Amniotic epithelial cell (primary cell): ENCODE data around the gene TNK1.
A peak's percentile ranks its signal among the peaks of the same experiment; 100 is the strongest.
"Not testable (repeated sequence)": the region's sequence is repeated elsewhere in the genome, so short reads cannot be mapped to it uniquely, and the experiment has no call there.

Experiments used
- DNase-seq: peaks from one replicate; pipeline ENCODE4 v3.0.0-alpha.2; 2010; ENCODE audit warnings: low read depth

TNK1 gene

DNA sequence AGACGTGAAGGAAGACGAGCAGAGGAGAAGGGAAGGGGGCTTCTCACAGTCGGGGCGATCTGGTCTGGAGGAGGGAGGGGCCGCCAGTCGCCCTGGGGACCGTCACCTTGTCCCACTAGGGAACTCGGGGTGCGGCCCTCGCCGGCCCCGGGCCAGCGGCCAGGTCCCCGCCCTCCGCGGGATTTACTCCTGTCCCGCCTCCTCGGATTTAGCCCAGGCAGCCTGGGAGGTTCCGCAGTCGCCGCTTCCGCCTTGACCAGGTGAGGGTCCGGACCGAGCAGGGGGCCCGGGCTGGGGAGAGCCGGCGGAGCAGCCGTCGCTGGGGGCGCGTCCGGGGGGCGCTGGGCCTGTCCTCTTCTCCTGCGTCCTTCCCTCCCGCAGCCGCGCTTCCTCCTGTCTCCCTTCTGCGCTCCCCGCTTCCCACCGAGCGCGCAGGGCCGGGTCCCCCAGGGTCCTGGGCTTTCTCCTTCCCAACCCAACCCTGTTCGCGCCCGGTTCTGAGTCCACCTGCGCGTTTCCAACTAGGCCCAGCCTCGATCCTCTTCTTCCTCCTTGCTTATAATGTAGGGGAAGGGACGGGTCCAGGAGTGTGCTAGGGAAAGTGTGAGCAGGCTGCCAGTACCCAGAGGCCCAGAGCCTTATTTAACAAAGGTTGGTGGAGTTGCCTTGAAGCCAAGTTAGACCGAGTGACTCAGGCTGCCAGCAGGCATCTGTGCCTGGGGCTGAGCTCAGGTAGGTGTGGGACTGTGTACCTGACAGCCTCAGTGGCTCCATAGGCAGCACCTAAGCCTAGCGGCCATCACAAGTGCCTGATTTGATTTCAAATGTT lies at the start of gene TNK1:
Gene TNK1, plus strand, starts transcription at position 235 of the 829 bp plus-strand sequence. CDS start 1,838 bp downstream, outside the sequence.
- DNase-seq: no peak

DNA sequence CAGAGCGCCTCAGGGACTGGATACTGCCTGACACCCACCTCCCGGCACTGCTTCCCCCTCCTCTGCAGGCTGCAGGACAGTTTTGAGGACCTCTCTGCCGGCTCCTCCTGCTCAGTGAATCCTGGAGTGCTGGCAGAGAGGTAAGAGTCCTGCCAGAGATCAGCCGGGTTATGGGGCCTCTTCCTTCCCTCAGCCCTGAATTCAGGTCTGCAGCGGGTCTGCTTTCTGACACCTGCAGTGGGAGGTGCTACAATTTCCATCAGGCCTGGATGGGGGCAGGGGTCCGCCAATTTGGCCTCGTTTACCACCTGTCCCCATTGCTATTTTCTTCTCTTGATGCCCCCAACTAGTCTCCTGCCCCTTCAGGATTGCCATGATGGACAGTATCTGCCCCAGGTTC lies 48.8 kb upstream of the TNK1 start:
- DNase-seq: no peak

DNA sequence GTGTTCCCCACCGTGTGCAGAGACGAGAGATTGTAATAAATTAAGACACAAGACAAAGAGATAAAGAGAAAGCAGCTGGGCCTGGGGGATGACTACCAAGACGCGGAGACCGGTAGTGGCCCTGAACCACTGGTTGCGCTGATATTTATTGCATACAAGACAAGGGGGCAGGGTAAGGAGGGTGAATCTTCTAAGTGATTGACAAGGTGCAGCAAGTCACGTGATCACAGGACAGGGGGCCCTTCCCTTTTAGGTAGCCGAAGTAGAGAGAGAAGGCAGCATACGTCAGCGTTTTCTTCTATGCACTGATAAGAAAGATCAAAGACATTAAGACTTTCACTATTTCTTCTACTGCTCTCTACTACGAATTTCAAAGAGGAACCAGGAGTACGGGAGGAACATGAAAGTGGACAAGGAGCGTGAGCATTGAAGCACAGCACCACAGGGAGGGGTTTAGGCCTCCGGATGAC lies 48.3 kb upstream of the TNK1 start:
- DNase-seq: peak; percentile 42

DNA sequence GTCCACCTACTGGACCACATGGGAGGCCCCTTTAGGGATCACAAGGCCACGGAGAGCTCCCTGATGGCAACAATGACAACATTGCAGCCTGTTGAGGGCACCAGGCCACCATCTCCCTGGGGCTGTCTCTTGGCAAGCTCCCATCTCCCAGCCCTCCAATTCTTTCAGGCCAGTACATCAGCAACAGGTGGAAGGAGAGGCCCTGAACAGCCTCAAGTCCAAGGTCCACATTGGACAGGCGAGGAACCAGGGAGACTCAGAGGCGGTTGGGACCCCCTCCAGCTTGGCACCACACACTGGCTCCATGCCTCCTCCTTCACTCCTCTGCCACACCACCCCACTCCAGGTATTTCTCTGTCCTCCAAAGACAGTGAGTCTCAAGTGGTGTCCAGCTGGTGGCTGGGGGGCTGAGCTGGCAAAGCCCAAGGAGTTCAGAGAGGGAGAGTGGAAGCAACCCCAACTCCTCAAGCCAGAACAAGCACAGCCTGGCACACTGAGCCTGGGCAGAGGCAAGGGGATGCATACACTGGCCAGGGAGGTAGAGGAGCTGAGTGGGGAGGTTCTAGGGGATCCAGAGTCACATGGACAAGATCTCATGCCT lies 45.9 kb upstream of the TNK1 start:
- DNase-seq: no peak

DNA sequence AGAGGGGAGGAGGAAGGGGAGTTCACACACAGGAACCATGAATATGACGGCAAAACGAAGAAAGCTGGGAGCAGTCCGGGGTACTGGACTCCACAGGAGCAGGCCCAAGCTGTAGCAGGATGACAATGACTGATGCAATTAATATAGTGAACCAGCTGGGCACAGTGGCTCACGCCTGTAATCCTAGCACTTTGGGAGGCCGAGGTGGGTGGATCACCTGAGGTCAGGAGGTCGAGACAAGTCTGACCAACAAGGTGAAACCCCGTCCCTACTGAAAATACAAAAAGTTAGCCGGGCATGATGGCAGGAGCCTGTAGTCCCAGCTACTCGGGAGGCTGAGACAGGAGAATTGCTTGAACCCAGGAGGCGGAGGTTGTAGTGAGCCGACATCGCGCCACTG lies 45.1 kb upstream of the TNK1 start:
- DNase-seq: not testable (repeated sequence)

DNA sequence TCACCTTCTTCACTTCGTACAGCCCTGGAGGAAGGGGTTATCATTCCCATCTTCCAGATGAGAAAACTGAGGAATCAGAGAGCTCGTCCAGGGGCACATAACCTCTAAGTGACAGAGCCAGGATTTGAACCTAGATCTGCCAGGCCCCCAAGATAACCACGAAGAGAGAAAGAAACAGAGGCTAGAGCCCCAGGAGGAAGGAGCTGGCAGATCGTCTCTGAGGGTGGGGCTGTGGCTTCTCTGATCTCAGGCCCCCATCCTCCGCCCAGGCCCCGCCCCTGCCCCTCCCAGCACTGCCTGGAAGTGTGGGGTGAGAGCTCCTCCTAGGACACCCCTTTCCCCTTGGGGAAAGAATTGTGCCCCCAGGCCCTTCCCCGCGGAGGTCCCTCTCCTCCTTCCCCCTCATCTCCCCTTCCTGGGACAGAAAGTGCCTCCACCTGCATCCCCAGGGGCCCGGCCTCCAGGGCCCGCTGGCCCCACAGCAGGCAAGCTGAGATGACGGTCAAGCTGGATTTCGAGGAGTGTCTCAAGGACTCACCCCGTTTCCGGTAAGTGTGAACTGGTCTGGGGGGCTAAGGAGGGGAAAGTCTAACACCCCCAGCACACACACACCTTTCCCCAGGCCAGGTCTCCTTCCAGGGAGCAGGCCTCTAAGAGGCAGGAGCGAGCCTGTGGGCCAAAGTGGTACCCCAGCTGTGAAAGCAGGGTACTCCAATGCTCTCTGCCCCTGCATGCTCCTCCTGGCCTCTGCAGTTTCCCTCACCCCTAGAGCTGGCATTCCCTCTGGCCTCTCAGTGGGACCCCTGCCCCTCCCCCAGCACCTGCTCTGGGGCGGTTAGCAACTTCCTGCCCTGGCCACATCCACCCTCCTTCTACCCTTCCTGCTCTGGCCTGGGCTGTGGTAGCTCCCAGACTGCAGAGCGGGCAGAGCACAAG lies 44.4 kb upstream of the TNK1 start, which contains the start of gene ACAP1:
Gene ACAP1, plus strand, starts transcription at position 290 of the 936 bp plus-strand sequence. Its CDS starts 206 bp downstream, at position 496.
- no peak for DNase-seq

DNA sequence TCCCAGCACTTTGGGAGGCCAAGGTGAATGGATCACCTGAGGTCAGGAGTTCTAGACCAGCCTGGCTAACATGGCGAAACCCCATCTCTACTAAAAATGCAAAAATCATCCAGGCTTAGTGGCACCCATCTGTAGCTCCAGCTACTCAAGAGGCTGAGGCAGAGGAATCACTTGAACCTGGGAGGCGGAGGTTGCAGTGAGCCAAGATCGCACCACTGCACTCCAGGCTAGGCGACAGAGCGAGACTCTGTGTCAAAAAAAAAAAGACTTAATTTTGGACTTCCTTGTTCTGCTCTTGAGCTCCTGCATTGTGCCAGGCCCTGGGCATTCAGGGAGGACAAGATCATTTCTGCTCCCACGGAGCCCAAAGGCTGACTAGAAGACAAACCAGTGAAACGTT lies 43.3 kb upstream of the TNK1 start:
- DNase-seq: not testable (repeated sequence)

DNA sequence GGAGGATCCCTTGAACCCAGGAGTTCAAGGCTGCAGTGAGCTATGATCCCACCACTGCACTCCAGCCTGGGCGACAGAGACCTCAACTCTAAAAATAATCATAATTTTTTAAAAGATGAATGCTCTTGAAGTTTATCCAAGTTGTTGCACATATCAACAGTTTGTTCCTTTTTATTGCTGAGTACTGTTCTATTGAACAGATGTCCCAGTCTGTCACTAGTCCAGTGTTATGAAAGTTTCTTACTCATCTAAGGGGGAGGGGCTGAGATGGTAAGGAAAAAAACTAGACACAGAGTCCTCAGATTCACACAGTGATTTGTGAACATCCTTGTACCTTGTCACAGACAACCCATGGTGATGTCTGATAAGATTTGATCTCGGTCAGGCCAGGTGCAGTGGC lies 40.7 kb upstream of the TNK1 start:
- DNase-seq: no peak

DNA sequence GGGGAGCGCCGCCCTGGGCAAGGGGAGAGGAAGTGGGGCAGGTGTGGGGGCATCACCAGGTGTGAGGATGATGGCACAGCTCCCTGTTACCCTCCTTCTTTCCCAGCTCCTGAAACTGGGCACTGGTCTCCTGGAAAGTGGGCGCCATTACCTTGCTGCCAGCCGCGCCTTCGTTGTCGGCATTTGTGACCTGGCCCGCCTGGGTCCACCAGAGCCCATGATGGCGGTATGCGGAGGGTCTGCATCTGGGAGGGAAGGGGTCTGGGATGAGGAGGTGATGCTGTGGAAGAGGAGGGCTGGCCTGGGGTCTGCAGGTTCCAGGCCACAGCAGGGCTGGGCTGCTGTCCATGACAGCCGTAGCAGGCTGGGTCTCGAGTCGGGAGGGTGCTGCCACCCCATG lies 39.0 kb upstream of the TNK1 start:
- no peak for DNase-seq

DNA sequence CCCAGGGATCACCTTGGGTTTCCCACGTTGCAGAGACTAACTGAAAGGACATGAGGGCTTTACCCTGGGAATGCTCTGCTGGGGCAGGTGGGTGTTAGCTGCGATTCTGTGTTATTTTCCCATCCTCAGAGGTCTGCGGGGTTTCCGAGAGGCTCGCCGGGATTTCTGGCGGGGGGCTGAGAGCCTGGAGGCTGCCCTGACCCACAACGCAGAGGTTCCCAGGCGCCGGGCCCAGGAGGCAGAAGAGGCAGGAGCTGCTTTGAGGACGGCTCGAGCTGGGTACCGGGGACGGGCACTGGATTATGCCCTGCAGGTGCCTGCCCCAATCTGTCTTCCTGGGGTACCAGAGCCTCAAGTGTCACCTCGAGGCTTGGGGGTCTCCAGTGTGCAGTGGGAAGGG lies 37.6 kb upstream of the TNK1 start:
- no peak for DNase-seq

DNA sequence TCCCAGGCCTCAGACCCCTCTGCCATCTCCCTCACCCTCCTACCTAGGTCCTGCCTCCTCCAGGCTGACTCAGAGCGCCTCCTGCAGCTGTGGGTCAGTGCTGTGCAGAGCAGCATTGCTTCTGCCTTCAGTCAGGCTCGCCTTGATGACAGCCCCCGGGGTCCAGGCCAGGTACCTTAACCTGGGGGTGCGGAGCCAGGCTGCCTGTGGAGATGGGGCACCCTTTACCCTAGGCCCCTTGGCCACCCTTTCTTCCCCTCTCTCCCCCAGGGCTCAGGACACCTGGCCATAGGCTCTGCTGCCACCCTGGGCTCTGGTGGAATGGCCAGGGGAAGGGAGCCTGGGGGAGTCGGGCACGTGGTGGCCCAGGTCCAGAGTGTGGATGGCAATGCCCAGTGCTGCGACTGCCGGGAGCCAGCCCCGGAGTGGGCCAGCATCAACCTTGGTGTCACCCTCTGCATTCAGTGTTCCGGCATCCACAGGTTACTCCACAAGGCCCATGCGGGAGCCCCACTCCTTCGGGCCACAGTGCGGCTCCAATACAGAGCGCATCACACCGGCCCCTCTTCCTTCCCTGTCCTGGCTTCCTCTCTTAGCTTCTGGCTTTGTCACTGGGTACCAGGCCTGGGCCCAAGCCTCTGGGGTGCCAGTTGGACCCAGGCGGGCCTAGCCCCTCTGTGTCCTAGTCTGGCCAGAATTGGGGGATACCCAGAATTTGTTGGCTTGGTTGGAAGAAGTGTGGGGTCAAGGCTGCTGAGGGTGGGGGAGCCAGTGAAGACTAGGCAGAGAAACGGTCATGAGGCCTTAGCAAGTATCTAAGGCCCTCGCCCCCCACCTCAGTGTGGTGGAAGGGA lies 33.9 kb upstream of the TNK1 start:
- no peak for DNase-seq

DNA sequence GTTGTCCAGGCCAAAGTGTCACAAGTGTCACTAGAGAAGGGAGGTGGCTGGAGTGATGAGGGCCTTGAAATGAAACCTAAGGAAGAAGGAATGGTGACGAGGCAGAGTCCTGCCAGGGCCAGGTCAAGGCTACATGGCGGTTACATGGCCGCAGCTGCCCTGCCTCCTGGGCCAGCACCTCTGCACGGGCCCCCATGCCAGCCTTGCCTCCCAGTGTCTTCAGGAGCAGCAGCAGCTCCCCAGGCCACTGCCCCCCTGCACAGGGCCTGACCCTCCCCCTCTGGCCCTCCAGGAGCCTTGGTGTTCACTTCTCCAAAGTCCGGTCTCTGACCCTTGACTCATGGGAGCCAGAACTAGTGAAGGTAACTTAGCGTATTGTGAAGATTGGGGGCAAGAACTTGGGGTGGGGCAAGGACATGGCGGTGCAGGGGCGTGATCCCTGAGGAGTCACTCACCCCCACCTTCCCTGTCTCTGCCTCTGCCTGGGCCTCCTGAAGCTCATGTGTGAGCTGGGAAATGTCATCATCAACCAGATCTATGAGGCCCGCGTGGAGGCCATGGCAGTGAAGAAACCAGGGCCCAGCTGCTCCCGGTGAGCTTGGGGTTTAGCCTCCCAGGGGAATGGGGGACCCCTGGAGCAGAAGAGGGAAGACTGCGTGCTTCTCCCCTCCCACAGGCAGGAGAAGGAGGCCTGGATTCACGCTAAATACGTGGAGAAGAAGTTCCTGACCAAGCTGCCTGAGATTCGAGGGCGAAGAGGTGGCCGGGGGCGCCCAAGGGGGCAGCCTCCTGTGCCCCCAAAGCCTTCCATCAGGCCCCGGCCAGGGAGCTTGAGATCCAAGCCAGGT lies 33.0 kb upstream of the TNK1 start:
- peak; percentile 62 for DNase-seq

DNA sequence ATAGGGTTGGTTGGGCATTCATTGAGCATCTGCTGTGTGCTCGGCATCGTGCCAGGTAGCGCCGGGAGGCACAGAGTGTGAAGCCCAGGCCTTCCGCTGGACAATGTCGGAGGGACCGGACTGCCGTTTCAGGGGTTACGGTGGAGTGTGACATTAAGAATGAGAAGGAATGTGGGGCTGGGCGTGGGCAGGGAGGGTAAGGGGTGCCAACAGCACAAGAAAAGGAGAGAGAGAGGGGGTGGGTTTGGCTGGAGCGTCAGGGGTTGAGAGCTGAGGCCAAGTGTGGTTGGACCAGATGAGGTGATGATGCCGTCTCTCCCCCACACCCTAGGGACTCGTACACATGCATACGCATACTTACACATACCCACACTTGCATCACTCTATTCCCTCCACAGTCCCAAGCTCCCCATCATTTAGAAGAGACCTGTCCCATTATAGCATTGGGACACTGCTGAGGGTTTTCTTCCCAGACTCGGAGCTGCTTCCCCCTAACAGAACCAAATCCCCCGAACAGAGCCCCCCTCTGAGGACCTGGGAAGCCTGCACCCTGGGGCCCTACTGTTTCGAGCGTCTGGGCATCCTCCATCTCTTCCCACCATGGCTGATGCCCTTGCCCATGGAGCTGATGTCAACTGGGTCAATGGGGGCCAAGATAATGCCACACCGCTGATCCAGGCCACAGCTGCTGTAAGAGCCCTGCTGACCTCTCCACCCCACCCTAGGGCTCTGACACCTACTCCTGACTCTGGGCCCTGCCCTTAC lies 32.2 kb upstream of the TNK1 start:
- peak; percentile 57 for DNase-seq

DNA sequence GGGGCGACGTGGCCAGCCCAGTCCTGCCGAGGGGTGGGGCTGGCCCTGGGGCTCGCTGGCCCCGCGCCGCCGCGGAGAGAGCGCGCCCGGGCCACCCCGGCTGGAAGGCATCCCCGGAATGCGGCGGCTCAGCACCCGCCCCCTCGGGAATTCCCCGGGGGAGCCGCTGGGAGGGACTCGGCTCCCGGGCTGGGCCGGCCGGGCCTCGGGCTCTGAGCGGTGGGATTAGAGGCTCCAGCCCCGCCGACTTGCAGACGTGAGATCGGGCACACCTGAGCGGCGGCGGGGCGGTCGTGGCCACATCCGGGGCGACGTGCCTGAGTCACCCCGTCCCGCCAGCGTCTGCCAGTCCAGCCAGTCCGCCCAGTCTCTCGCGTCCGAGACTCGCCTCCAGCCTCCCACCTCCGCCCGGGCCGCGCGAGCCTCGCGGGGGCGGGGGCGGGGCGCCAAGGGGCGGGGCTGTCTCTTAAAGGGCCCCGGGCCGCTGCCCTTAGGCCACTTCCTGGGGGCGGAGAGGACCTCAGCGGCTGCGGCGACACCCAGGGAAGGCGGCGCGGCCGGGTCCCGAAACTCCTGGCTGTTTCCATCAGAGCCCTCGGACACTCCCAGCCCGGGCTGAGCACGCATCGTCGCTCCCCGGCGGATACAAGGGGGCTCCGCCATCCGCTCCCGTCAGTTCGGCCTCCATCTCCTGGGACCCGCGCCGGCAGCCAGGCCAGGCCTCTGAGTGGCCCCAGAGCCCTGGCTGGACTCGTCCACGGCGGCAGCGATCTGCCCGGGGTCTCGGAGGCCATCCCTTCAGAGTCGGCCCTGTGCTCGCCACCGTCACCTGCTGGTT lies 29.0 kb upstream of the TNK1 start, which contains the start of gene KCTD11:
Gene KCTD11, plus strand, starts transcription at position 498 of the 838 bp plus-strand sequence.
- peak; percentile 79 for DNase-seq

DNA sequence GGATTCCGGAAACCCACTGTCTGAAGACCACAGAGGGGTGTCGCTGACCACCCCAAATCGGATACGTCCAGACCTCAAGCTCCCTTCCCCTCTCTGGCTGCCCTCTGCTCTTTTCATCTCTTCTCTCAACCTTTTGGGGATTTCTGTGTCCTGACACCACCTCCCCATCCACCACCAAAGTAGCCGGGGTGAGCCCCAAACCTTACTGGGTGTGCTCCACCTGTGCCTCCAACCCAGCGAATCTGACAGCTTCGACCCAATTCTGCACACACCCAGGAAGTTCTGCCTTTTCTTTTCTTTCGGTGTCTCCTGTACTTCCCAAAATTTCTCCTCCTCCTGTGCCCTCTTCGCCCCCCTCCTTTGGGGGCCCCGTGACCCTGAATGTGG lies 28.4 kb upstream of the TNK1 start:
- DNase-seq: no peak

DNA sequence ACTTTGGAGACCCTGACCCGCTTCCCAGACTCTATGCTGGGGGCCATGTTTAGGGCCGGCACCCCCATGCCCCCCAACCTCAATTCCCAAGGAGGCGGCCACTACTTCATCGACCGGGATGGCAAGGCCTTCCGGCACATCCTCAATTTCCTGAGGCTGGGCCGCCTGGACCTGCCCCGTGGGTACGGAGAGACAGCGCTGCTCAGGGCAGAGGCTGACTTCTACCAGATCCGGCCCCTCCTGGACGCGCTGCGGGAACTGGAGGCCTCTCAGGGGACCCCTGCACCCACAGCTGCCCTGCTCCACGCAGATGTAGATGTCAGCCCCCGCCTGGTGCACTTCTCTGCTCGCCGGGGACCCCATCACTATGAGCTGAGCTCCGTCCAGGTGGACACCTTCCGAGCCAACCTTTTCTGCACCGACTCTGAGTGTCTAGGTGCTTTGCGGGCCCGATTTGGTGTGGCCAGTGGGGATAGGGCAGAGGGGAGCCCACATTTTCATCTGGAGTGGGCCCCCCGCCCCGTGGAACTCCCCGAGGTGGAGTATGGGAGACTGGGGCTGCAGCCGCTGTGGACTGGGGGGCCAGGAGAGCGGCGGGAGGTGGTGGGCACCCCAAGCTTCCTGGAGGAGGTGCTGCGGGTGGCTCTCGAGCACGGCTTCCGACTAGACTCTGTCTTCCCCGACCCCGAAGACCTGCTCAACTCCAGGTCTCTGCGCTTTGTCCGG lies 27.8 kb upstream of the TNK1 start:
- no peak for DNase-seq

DNA sequence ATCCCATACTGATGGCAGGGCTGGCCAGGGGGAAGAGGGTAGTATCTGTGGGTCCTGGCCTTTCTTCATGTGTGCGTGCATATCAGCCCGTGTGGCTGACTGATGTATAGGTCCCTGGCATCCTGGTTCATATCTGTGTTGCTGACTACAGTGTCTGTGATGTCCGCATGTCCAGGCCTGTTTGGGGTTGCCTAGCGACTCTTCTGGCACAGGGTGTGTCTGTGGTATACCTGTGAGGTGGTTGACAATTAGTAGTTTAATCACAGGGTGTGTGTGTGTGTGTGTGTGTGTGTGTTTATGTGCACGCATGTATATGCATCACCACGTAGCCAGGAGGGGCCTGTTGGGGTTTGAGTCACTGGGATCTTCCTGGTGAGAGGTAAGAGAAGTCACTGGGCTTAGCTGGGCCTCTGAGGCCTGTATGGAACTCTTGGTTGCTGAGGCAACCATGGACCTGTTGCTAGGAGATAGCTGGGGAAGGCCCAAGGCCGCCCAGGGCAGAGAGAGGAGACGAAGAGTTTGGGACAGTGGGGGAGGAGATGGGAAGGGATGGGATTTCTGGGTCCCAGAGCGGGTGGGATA lies 26.5 kb upstream of the TNK1 start:
- DNase-seq: peak; percentile 81

DNA sequence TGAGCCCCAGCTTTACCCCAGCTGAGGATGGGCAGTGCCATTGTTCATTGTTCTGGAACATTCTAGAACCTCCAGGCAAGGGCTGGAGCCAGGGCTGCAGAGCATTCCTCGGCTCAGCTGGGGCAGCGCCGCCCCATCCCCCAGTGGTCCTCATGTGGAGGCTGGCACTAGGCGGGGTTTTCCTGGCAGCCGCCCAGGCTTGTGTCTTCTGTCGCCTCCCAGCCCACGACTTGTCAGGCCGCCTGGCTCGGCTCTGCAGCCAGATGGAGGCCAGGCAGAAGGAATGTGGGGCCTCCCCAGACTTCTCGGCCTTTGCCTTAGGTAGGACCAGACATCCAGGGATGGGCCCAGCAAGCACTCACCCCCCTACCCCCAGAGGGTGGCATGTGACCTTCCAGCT lies 25.8 kb upstream of the TNK1 start, which contains the start of gene TMEM95:
Gene TMEM95, plus strand, starts transcription at position 104 of the 400 bp plus-strand sequence. Its CDS starts 49 bp downstream, at position 153.
- DNase-seq: no peak
